DLD1 (cell line): Measurements from ENCODE around the gene LRRC4C.

Experiments used
- in situ Hi-C: cut with HindIII; loops from 2 replicates; pipeline ENCODE4 v1.10.0; 2017; ENCODE audit warnings: low sequenced_read_pairs

The LRRC4C gene

DNA sequence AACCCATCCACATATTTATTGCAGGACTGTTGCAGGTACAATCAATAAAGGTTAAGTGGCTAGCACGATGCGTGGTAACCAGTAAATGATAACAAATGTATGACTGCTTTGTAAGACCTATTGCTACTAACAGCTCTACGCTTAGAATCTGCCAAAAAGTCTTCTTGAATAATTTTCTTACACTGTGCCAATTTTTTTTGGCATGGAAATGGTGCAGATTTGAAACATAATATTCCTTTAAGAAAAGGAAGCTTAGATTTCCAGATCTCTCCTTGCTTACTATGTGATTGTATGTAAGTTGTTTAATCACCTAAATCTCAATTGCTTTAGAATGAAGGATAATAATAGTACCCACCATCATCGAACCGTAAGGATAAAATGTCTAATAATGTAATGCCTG, 192.0 kb downstream of the LRRC4C start:
- in situ Hi-C loops = no loop called here

DNA sequence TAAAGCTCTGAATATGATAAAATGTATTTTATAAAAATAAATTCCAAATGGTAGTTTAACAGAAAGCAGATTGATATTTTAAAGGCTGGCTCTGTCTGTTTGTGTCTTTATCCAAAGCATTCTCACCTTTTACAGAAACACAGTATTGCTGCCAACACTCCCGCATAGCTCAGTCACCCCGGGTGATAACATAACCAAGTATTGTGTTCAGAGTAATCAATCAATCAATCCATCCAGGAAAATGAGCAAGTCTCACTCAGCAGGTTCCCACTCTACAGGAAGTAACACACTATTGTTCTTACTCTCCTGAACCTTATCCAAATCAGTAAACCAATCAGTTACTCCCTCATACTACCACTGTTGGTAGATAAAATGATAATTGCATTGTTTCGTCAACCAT, 203.4 kb downstream of the LRRC4C start:
- in situ Hi-C loops = no loop called here

DNA sequence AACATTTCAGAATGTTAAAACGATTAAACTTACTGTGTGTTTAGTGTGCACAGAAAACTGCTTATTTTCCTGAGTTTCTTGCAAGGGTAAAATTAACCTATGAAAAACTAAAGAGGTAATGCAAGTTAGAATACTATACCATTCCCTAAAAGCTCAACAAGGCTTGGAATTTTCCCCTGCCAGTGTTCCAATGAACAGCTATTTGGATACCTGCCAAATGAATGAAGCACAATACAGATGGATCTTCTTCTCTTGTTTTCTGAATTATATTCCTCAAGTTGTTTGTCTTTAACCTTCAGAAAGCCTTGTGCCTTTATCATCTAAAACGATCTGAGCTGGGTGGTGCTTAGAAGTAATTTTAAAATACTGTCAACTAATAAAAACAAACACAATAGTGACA, 204.5 kb downstream of the LRRC4C start:
- in situ Hi-C loops = no loop called here

DNA sequence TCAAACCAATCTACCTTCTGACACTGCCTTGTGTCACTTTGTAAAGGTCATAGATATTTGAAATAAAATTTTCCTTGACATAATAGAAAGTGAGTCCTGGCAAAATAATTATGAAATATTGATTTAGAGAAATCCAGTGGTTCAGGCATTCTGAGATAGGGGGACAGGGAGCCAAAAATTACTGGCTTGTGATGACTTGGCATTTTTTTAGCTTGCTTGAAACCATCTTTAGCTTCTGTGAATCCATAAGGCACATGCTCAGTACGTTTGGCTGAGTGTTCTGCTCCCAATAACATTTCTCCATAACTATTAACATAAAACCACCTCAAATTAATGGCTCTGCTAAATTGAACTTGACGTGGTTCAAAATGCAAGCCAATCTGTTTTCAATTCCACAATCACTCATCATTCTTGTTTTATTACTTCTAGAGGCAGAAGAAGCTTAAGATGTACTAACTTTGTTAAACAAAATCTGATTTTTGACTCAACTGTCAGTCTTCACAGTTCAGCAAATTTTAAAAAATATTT, 209.0 kb downstream of the LRRC4C start:
- in situ Hi-C loops = no loop called here

DNA sequence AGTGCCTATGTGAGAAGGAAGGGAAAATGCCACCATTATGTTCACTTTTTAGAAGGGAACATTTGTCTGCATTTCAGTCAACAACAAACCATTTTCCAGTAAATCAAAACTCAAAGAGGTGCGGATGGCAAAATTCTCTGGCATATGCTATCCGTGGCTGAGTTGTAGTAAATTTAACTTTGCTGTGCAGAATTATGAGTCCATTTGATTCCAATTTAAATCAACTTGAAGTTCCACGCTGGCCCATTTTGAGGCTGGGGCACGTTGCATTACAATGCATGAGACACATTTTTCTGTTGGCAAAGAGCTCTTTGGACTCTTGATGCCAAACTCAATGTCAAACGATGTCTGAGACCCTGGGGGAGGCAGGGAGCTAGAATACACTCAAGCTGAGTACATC, 211.8 kb downstream of the LRRC4C start:
- in situ Hi-C loops = no loop called here

DNA sequence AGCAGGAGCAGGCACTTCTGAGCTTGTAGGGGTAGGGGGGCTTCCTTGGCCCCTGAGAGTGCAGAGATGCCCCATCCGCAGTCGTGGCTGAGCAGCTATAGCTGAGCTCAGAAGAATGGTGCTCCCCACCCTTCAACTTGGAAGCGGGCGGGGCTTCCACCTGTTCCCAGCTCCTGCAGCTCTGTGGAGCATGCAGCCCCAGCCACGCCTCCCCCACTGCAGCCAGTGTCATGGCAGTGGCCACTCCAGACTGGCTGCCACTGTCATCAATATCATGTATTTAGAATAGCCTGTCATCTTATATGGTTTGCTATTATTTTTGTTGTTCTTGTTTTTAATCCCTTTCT, 213.1 kb downstream of the LRRC4C start:
- in situ Hi-C loops = no loop called here

DNA sequence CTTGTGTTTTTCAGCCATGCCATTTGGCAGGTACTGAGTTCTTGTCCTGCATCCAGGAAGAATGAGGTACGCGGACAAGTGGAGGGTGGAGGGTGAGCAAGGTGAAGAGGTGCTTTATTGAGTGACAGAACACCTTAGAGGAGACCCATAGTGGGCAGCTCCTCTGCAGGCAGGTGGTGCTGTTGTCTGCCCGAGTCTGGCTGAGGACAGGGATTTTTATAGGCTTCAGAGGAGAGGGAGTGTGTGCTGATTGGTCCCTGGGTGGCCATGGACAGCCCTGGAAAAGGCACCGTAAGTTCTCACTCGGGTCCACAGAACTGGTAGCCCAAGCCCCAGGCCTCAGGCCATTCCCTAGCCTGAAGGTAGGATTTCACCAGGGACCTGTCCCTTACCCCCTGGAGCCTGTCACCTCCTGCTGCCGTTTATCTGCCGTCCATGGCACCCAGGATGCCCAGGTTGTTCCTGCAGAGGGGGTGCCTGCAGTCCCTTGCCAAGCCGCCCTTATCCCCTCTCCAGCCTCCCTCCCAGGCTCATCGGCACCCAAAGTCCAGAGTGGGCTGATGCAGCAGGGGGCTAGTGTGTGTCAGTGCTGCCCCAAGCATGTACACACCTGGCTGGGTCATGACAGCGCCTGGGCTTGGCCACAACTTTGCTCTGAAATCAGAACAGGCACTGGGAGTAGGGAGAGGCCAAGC, 213.6 kb downstream of the LRRC4C start:
- in situ Hi-C loops = no loop called here

DNA sequence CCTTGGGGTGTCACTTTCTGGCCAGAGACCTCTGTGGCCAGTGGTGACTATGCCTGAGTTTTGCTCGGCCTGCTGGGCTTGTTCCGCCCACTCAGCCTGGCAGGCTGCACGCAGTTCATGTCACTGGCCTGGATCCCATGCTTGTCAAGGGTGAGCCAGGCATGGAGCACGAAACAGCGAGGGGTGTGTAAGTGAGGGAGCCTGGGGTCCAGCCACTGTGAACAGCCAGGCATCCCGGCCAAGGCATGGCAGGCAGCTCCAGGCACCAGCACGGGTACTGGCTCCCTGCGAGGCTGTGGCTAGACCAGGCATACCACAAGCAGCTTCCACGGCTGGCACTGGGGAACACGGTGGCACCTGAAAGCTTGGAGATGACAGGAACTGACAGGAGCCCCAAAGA, 214.3 kb downstream of the LRRC4C start:
- in situ Hi-C loops = no loop called here

DNA sequence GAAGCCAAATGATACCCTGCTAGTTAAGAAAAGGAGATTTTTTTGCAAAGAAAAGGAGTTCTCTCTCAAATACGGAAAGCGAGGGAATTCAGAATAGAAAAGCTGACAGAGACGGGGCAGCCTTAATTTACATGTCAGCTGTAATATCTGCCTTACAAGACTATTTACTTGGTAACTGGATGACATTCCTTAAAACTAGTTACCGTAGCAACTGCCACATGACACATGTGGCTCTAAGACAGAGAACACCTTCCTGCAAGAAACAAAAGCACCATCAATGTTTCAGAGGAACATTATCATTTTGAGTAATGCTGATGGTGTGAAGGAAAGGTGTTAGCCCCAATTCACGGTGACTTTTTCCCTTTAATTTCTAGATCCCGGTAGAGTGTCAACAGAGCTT, 222.1 kb downstream of the LRRC4C start:
- in situ Hi-C loops = no loop called here

DNA sequence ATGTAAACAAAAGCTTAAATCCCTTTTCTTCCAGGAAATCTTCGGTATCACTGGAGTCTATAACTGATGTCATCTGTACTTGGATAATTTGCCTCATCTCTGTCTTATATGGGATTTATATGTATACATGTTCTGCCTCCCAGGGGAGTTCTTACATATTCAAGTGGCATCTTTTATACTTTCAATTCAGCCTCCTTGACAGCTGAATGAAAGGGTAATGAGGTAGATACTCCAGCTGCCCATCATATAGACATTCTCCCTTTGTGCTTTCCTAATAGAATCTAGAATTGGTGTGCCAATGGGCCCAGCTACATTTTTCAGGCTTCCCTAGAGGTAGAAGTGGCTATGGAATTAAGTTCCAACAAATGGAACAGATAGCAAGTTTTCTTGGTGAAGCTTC, 223.8 kb downstream of the LRRC4C start:
- in situ Hi-C loops = no loop called here

DNA sequence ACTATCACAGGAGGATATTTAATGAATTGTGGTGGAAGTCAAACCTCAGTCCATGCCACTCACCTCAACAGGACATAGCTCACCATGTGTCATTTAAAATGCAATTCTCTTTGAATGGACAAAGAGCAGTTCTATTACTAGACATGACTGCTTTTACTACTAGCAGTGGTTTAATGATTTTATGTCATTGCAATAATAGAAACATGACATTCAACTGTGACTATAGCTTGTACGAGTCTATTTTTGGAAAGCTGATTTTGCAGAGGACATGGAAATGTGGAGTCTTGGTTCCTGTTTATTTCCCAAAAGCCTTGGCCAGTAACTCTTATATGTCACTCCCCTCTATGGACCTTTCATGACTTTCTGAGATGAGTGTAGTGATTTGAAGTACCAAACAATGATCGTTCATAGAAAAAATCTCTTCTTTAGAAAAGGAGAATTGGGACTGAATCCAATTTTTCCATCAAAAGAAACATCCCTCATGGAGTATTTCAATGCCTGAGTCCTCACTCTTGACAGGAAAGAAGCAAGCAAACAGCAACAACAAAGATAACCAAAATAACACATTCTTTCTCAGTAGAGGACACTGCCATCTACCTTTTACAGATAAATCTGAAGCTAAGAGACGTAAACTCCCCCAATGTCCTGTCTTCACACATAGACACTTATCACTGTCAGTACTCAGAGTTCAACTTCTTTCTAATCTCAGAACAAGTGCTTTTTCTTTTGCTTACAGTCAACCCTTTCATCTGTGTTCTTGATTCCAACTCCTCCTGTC, 233.4 kb downstream of the LRRC4C start:
- in situ Hi-C loops = no loop called here

DNA sequence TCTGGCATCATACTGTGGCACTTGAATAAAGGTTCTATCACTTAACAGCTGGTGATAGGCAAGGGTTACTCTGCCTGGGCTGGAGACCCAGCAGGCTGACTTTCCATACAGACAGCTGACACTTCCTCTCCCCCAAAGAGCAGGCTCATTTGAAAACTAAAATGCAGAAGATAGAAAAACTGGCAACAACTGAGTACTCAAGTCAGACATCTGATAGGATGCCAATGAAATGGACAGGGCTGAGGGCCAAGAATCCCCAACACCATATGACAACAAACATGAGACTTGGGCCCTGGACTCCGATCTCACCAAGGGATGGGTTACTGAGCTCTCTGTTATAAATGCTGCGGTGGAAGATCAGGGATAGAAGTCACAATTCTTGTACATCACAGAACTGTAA, 237.2 kb downstream of the LRRC4C start:
- in situ Hi-C loops = no loop called here

DNA sequence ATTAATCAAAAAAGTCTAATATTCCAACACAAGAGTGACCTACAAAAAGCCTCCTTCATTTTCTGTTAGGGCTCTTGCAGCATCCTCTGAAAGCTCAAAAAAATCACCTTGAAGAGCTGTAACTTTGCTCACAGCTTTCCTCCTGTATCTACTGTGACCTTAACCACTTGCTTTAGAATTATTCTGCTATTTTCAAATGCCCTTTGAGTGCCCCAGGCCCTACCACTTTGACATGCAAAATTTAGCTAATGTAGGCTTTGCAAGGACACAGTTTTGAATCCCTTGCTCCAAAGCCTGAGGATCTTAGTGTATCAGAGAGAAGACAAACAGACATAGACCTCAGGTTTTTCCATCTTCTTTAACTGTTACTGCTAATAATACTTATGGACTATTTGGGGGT, 253.1 kb downstream of the LRRC4C start:
- in situ Hi-C loops = no loop called here

DNA sequence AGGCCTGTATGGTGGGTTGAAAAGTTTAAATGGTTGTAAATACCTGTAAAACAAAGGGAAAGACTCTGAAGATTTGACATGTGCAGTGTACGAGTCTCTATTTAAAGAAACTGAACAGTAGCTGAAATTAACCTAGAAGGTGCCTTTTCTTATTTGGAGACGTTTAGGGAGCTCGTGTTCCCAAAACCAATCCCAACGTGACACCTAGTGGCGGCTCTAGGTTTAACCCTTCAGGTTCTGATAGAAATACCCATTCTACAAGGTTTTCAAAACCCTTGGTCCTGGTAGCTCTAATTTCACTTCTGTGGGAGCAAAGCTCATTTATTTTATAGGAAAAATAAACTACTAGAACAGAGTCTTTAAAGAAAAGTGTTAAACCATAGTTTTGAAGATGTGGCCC, 258.3 kb downstream of the LRRC4C start:
- in situ Hi-C loops = no loop called here

DNA sequence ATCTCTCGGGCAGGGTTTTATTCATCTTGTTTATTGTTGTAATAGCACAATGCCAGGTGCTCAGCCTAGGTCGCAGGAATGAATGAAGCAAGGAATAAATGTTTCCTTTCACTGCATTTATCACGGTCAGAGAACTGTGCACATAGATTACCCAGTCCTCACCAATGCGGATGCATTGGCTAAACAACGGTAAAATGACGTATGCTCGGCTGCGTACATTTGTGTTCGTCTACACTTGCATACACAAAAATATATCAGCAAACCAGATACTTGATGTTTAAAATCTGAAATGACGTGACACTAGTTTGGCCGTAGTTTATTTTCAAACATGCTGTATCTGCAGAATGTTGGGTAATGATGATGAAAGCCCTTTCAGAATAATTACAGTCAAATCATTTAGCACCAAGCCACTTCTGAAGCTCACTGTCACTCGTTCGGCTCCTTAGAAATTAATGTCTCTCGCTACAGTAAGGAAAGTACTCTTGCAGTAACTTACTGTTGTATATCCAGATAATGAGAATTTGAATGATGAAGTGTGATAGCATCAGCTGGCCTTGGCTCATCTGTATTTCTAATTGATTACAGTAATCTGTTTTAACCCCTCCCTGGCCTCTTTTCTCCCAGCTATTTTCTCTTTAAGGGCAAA, 268.9 kb downstream of the LRRC4C start:
- in situ Hi-C loops = no loop called here

DNA sequence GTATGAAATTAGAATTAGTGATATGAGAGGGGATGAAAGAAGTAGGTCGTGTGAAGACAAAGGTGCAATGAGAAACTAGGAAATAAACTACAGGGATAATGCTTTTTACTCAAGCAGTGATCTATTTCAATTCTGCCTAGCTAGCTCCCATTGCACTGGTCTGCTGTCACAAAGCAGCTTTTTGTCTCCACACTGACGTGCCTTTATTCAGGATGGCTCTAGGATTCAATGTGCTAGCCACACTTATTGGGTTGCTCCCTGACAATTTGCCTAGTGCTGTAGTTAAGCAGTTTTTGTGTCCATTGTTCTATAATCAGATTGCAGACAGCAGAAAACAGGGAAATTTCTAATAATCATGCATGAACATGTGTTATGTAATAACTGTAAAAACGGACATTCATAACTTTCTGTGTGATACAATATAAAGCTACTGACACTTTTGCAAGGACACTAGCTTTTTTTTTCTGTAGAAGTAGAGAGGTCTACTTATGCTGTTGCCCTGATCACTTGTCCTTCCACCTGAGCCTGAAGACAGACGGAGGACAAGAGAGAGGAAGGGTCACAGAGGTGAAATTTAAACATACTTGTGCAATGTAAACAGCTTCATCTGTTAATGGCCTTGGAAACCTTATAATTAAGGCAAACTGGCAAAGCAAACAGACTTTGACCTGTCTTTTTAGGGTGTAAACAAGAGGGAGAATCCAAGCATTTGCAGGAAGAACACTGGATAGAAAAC, 269.6 kb downstream of the LRRC4C start:
- in situ Hi-C loops = no loop called here

DNA sequence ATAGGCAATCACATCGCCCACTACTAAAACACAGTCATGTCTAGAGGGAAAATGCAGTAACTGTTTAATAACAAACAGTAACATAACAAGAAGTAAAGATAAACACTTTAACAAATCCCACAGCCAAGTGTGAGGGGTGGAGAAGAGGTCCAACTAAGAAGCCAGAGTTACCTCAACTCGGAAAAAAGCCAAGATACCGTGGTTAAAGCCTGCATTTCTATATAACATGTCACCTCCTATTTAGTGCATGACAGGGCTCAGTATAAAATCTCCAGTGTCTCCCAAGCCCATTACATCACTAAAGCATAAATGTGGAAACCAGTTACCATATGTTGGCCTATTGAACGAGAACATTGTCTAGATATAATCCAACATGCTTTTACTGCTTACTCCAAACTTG, 281.7 kb downstream of the LRRC4C start:
- in situ Hi-C loops = no loop called here

DNA sequence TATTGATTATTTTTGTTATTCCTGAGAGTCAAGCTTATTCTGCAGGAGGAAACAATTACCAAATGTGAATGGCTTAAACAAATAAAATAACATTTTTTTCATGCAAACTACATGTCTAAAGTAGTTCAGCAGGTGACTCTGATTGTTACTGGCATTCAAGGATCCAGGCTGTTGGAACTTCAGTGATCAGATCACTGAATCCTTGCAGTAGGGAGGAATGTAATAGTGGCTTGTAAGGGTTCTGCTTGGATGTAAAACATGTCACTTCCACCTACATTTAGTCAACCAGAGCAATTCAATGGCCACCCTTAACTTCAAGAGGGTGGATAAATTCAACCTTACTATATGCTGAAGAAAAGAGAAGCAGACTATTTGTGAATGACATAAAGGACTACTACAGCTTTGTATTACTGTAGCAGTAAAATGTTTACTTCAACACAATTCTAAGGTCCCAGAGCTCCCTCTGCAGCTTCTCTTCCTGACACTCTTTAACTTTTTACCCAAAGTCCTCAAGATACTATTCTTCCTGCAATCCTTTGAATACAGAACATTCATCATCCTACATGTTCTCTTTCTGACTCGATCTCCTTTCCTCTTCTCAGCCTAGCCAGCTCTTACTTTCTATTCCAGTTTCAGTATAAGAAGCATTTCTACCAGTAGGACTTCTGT, 284.0 kb downstream of the LRRC4C start:
- in situ Hi-C loops = no loop called here

DNA sequence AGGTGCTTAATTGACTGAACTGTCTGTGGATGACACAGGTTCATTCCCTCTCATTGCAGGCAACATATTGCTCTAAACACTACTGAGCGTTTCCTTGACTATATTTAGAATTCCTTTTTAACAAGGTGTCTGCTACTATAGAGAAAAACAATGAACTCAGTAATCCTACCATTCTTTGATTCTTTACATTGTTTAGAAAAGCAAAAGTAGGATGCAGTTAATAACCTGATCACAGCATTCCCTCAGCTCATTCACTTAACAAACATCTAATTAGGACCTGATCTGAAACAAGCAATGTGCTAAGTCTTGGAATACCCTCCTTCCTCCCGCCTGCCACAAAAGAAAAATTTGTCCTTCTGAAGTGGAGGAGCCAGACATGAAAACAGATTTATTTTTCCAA, 313.1 kb downstream of the LRRC4C start:
- in situ Hi-C loops = no loop called here

DNA sequence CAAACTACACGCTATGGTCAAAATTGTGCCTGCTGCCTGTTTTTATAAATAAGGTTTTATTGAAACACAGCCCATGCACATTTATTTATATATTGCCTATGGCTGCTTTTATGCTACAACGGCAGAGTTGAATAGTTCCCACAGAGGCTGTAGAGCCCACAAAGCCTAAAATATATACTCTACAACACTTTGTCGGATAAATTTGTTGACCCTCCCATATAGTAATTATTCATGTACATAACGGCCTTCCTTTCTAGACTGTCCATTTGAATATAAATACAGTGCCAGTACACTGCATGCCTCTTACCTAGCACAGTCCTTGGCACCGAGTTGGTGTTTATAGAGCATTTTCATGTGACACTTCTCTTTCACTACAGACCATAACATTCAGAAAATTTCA, 314.0 kb downstream of the LRRC4C start:
- in situ Hi-C loops = no loop called here

DNA sequence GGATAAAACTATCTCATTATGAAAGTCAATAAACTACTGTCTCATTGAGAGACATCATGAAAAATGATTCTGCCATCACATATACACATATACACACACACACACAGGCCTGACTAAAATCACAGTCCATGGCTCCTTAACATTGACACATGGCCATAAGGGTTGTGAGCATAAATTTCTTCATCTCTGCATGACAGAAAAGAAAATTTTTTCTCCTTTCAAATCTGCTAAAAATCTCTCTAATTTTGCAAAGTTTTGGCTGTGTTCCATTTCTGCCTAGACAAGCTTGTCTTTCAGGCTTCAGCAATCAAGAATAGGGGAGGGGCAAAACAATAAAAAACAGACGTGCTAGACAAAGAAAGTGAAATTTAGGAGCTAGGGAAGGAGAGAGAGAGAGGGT, 324.5 kb downstream of the LRRC4C start:
- in situ Hi-C loops = no loop called here
